HepG2 (cell line): Measurements from ENCODE around the gene ABI3BP. TPM values are rescaled to one million over a fixed set of nuclear protein-coding genes. Genes with fewer than 3 reads are reported as not detected.

Experiments used
- ATF2 ChIP-seq: sonication (generic); formaldehyde crosslinking; IDR thresholded peaks from 2 replicates; pipeline ENCODE4 v1.4.0; 2020; ENCODE audit warnings: missing genetic modification reagents
- CREB1 ChIP-seq, 2 experiments: fragments of 450-650 bp in 1 of 2; IDR thresholded peaks; 2 replicates each; pipeline ENCODE4 v1.6.1; 2016 to 2017; ENCODE audit warnings: control low read depth in 1 of 2, mild to moderate bottlenecking in 1 of 2, missing compliant biosample characterization in 1 of 2, missing genetic modification characterization in 1 of 2
- CTCF ChIP-seq: sonication (generic); formaldehyde crosslinking; IDR thresholded peaks from 2 replicates; pipeline ENCODE4 v1.5.0; 2020; ENCODE audit warnings: mild to moderate bottlenecking, missing genetic modification reagents, moderate library complexity
- EZH2 ChIP-seq: conservative IDR thresholded peaks from 2 replicates; pipeline ENCODE4 v1.6.1; 2012; ENCODE audit warnings: mild to moderate bottlenecking, low read depth, low read length, moderate library complexity
- GATAD1 ChIP-seq: IDR thresholded peaks from 2 replicates; pipeline ENCODE4 v1.6.1; 2016; ENCODE audit warnings: missing genetic modification reagents, missing compliant biosample characterization
- GFI1 ChIP-seq: sonication (generic); formaldehyde crosslinking; IDR thresholded peaks from 2 replicates; pipeline ENCODE4 v1.5.0; 2020; ENCODE audit warnings: missing genetic modification reagents, mild to moderate bottlenecking, borderline replicate concordance
- IRF2 ChIP-seq: IDR thresholded peaks from 2 replicates; pipeline ENCODE4 v1.6.1; 2018; ENCODE audit warnings: missing genetic modification reagents, missing compliant biosample characterization
- MXI1 ChIP-seq: IDR thresholded peaks from 3 replicates; pipeline ENCODE4 v1.6.1; 2012; ENCODE audit warnings: low read depth, low read length, inconsistent platforms, borderline replicate concordance
- NCOA1 ChIP-seq: sonication (generic); formaldehyde crosslinking; IDR thresholded peaks from 2 replicates; pipeline ENCODE4 v1.9.0; 2021; ENCODE audit warnings: missing genetic modification reagents
- POLR2A ChIP-seq, 2 experiments: IDR thresholded peaks; 2 replicates each; pipeline ENCODE4 v1.6.1; 2011; ENCODE audit warnings: low read depth in 2 of 2, low read length in 2 of 2, mild to moderate bottlenecking in 1 of 2, moderate library complexity in 1 of 2; ENCODE audit not compliant: insufficient read depth in 1 of 2
- RXRB ChIP-seq: IDR thresholded peaks from 2 replicates; pipeline ENCODE4 v1.6.1; 2016; ENCODE audit warnings: borderline replicate concordance, missing genetic modification reagents, missing compliant biosample characterization
- SIN3A ChIP-seq: IDR thresholded peaks from 2 replicates; pipeline ENCODE4 v1.6.1; 2011; ENCODE audit warnings: low read depth, mild to moderate bottlenecking, control low read depth, low read length, borderline replicate concordance
- SOX13 ChIP-seq, 3 experiments: fragments of 450-650 bp in 1 of 3; sonication (generic) in 1 of 3; formaldehyde crosslinking in 1 of 3; IDR thresholded peaks in 2 of 3; conservative IDR thresholded peaks in 1 of 3; 2 replicates each; pipeline versions ENCODE4 v1.5.0 to v1.6.1; 2016 to 2020; ENCODE audit warnings: antibody characterized with exemption in 1 of 3, mild to moderate bottlenecking in 1 of 3, missing compliant biosample characterization in 1 of 3, missing genetic modification reagents in 1 of 3, moderate library complexity in 1 of 3
- SYNCRIP ChIP-seq: fragments of 200-400 bp; formaldehyde crosslinking; IDR thresholded peaks from 2 replicates; pipeline ENCODE4 v1.6.1; 2018; ENCODE audit warnings: mild to moderate bottlenecking, low read depth, low read length; ENCODE audit not compliant: insufficient read depth
- ZNF138 ChIP-seq: sonication (generic); formaldehyde crosslinking; IDR thresholded peaks from 2 replicates; pipeline ENCODE4 v1.5.0; 2020; ENCODE audit warnings: mild to moderate bottlenecking, low read depth, missing genetic modification reagents
- ZNF317 ChIP-seq: sonication (generic); formaldehyde crosslinking; IDR thresholded peaks from 2 replicates; pipeline ENCODE4 v1.5.0; 2020; ENCODE audit warnings: mild to moderate bottlenecking, missing genetic modification reagents
- ZNF460 ChIP-seq: sonication (generic); formaldehyde crosslinking; IDR thresholded peaks from 2 replicates; pipeline ENCODE4 v1.5.1; 2020; ENCODE audit warnings: missing genetic modification reagents, mild to moderate bottlenecking, borderline replicate concordance
- ZNF605 ChIP-seq: sonication (generic); formaldehyde crosslinking; IDR thresholded peaks from 2 replicates; pipeline ENCODE4 v1.8.0; 2022; ENCODE audit warnings: mild to moderate bottlenecking, missing genetic modification reagents
- ZNF609 ChIP-seq: sonication (generic); formaldehyde crosslinking; IDR thresholded peaks from 2 replicates; pipeline ENCODE4 v1.4.0; 2020; ENCODE audit warnings: mild to moderate bottlenecking, missing genetic modification reagents, borderline replicate concordance
- ZSCAN22 ChIP-seq: sonication (generic); formaldehyde crosslinking; IDR thresholded peaks from 2 replicates; pipeline ENCODE4 v1.4.0; 2020; ENCODE audit warnings: mild to moderate bottlenecking, missing genetic modification reagents
- polyA plus RNA-seq, 8 experiments: library from polyadenylated mRNA; depleted of rRNA in 3 of 8; stranded (reverse) in 7 of 8; unstranded in 1 of 8; fragments of >200 nt; fragmentation: Illumina TruSeq in 4 of 8; extraction: Trizol in 4 of 8; gene quantifications; 2 replicates each; pipeline versions ENCODE4 v1.2.1 to v1.2.3, GENCODE V29; 2011 to 2016; ENCODE audit warnings: low read depth in 4 of 8, missing spikeins in 1 of 8, mixed read lengths in 1 of 8; ENCODE audit not compliant: insufficient read depth in 1 of 8
- total RNA-seq, 5 experiments: library from RNA; depleted of rRNA; stranded (reverse); fragments of >200 nt; fragmentation: Illumina TruSeq; extraction: Trizol; gene quantifications; 2 replicates each; pipeline ENCODE4 v1.2.3, GENCODE V29; 2016; ENCODE audit warnings: low read depth in 1 of 5

The ABI3BP gene
- total and polyA plus RNA-seq, 2 of the 13 experiments (the other 11 are each of a cell fraction or from before 2014, with no cell fraction given) = not detected

- TF ChIP-seq ZNF609 (CRISPR knock-in tag) = no peak
- TF ChIP-seq EZH2 = no peak
- TF ChIP-seq ZNF138 (CRISPR knock-in tag) = no peak
- TF ChIP-seq SOX13 (IDR thresholded peaks at IDR 0.05) = no peak
- TF ChIP-seq SOX13 (CRISPR knock-in tag; conservative IDR thresholded peaks at IDR 0.05 in 1 of 2, IDR thresholded peaks at IDR 0.05 in 1 of 2) = 0 out of 4 replicates have a peak, but pooled peaks of 1 of the 2 experiments have one; percentile 41
- no peak for TF ChIP-seq ZNF605 (CRISPR knock-in tag)
- TF ChIP-seq GFI1 (CRISPR knock-in tag) = no peak
- no peak for TF ChIP-seq IRF2 (CRISPR knock-in tag)
- no peak for TF ChIP-seq MXI1
- TF ChIP-seq CREB1 (IDR thresholded peaks at IDR 0.05) = no peak
- TF ChIP-seq CREB1 (CRISPR knock-in tag; IDR thresholded peaks at IDR 0.05) = peak; percentile 55
- TF ChIP-seq ZNF317 (CRISPR knock-in tag) = no peak
- no peak for TF ChIP-seq ZNF460 (CRISPR knock-in tag)
- 0 out of 2 replicates have a peak, but pooled peaks have one; percentile 5 for TF ChIP-seq CTCF (CRISPR knock-in tag)
- TF ChIP-seq POLR2A (IDR thresholded peaks at IDR 0.05; ENCODE audit: insufficient read depth in 1 of 2, low read depth in 2 of 2, low read length in 2 of 2) = peak in 1 of 2 experiments; percentile 13; a peak in 1 of 4 replicates
- TF ChIP-seq GATAD1 = no peak
- 0 out of 2 replicates have a peak, but pooled peaks have one; percentile 25 for TF ChIP-seq ATF2
- no peak for TF ChIP-seq NCOA1 (CRISPR knock-in tag)
- TF ChIP-seq RXRB (CRISPR knock-in tag) = 0 out of 2 replicates have a peak, but pooled peaks have one; percentile 15
- no peak for TF ChIP-seq ZSCAN22 (CRISPR knock-in tag)
- no peak for TF ChIP-seq SYNCRIP
- 0 out of 2 replicates have a peak, but pooled peaks have one; percentile 1 for TF ChIP-seq SIN3A
These were observed 282.8 kb downstream of the ABI3BP start (continued) for GRCh38 chr3:100710261-100710968.
